Right kidney (tissue), 9 donors: ENCODE results near the gene BCKDK.

Source experiments
- DNase-seq: peaks from one replicate; pipeline ENCODE4 v3.0.0-alpha.2; 2016
- long read RNA-seq, 8 donors: transcript quantifications; one replicate each; lab custom pipeline, GENCODE V29; 2026

The BCKDK gene
- long read RNA-seq, donor 1, transcript BCKDK-201 (12 exons, 2,128 nt) = major isoform, 7 of 9 reads
- long read RNA-seq, donor 1, partial matches to known transcripts = 0 of 9 reads
- long read RNA-seq, donor 1, other reads (novel, unspliced or antisense) = 0 of 9 reads
- long read RNA-seq, donor 2, transcript BCKDK-201 (12 exons, 2,128 nt) = major isoform, 5 of 6 reads
- long read RNA-seq, donor 2, partial matches to known transcripts = 0 of 6 reads
- long read RNA-seq, donor 2, other reads (novel, unspliced or antisense) = 0 of 6 reads
- long read RNA-seq, donor 3, partial matches to known transcripts = 0 of 6 reads
- long read RNA-seq, donor 3, other reads (novel, unspliced or antisense) = 0 of 6 reads
- long read RNA-seq, donor 4, transcript BCKDK-201 (12 exons, 2,128 nt) = major isoform, 12 of 13 reads
- long read RNA-seq, donor 4, partial matches to known transcripts = 0 of 13 reads
- long read RNA-seq, donor 4, other reads (novel, unspliced or antisense) = 0 of 13 reads
- long read RNA-seq, donor 5, transcript BCKDK-203 (11 exons, 1,997 nt) = minor isoform, 5 of 21 reads
- long read RNA-seq, donor 5, transcript BCKDK-201 (12 exons, 2,128 nt) = major isoform, 11 of 21 reads
- long read RNA-seq, donor 5, partial matches to known transcripts = 5 of 21 reads
- long read RNA-seq, donor 5, other reads (novel, unspliced or antisense) = 0 of 21 reads
- long read RNA-seq, donor 6, transcript BCKDK-201 (12 exons, 2,128 nt) = major isoform, 10 of 12 reads
- long read RNA-seq, donor 6, partial matches to known transcripts = 0 of 12 reads
- long read RNA-seq, donor 6, other reads (novel, unspliced or antisense) = 0 of 12 reads
- long read RNA-seq, donor 7 = 0 reads
- long read RNA-seq, donor 8, transcript BCKDK-201 (12 exons, 2,128 nt) = major isoform, 16 of 26 reads
- long read RNA-seq, donor 8, partial matches to known transcripts = 8 of 26 reads
- long read RNA-seq, donor 8, other reads (novel, unspliced or antisense) = 0 of 26 reads

- peak; percentile 76 for DNase-seq
Observed at GRCh38 chr16:31108035-31108793, at the start of gene BCKDK. TSS of gene BCKDK (plus strand) at chr16:31108386. CDS start at chr16:31109224, 838 bp downstream.

- no peak for DNase-seq
Observed at GRCh38 chr16:31061126-31061812, 46.9 kb upstream of the BCKDK start.

- no peak for DNase-seq
Observed at GRCh38 chr16:31061813-31062440, 46.3 kb upstream of the BCKDK start.

- DNase-seq = no peak
Observed at GRCh38 chr16:31063495-31063842, 44.7 kb upstream of the BCKDK start.

GRCh38 chr16:31063843-31064611 lies 44.2 kb upstream of the BCKDK start:
- DNase-seq = no peak

GRCh38 chr16:31064882-31065461 lies 43.2 kb upstream of the BCKDK start:
- no peak for DNase-seq

- DNase-seq = no peak
Observed at GRCh38 chr16:31067342-31067741, 40.8 kb upstream of the BCKDK start.

GRCh38 chr16:31071861-31072260 lies 36.3 kb upstream of the BCKDK start:
- DNase-seq = no peak

GRCh38 chr16:31072540-31073141 lies 35.5 kb upstream of the BCKDK start:
- DNase-seq = no peak

- DNase-seq = peak; percentile 99
Observed at GRCh38 chr16:31073142-31073969, 34.8 kb upstream of the BCKDK start.

GRCh38 chr16:31073970-31074813 lies 34.0 kb upstream of the BCKDK start, which contains the start of the genes ZNF646 and ZNF668:
TSS of gene ZNF646 (plus strand) at chr16:31074422. CDS start at chr16:31076325, 1,903 bp downstream.
TSS of gene ZNF668 (minus strand) at chr16:31074240. CDS start at chr16:31064459, 9,781 bp downstream.
- DNase-seq = peak; percentile 91

GRCh38 chr16:31074814-31075183 lies 33.4 kb upstream of the BCKDK start:
- no peak for DNase-seq

GRCh38 chr16:31076319-31076718 lies 31.9 kb upstream of the BCKDK start:
- DNase-seq = no peak

- no peak for DNase-seq
Observed at GRCh38 chr16:31077024-31077423, 31.2 kb upstream of the BCKDK start.

- no peak for DNase-seq
Observed at GRCh38 chr16:31077592-31078396, 30.4 kb upstream of the BCKDK start.

- DNase-seq = no peak
Observed at GRCh38 chr16:31078597-31079341, 29.4 kb upstream of the BCKDK start.
